ENCODE data around the gene AP1G2. TPM values are rescaled to one million over a fixed set of nuclear protein-coding genes. Genes with fewer than 3 reads are reported as not detected.

The AP1G2 gene
- total RNA-seq, 1 donor from 2014 or later = 32.6 TPM

DNA sequence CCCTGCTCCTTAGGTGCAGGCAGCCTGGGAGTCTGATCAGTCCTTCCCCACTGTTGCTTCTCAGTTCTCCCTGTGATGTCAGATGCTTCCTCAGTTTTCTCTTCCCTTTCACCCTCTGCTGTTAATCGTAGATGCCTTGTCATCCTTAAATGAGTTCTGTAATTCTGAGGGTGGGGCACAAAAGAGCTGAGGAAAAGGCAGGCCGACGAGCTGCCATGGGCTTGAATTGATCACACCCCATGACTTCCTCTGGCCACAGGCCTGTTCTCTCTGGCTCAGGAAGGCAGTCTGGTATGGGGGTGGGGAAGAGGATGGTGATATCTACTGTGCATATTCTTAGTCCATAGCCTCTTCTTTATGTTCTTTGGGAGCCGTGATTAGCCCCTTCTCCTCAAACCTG, 5.2 kb upstream of the AP1G2 start:
- peaks cover 46% of the 10 kb centered on the region for H3K27me3 Mint-ChIP-seq (ENCODE audit: unreplicated experiment)
- H3K27ac Mint-ChIP-seq (ENCODE audit: unreplicated experiment) = no peak overlapping the region
- H3K4me3 Mint-ChIP-seq (ENCODE audit: unreplicated experiment) = no peak overlapping the region
- H3K9me3 Mint-ChIP-seq (ENCODE audit: unreplicated experiment) = no peaks in the 10 kb centered on the region
- H3K36me3 Mint-ChIP-seq (ENCODE audit: unreplicated experiment) = no peaks in the 10 kb centered on the region
- peaks cover 17% of the 10 kb centered on the region for H3K4me1 Mint-ChIP-seq (ENCODE audit: unreplicated experiment)
- DNase-seq (ENCODE audit: extremely low spot score, unreplicated experiment) = no peak
- TF ChIP-seq, protein P1, sequence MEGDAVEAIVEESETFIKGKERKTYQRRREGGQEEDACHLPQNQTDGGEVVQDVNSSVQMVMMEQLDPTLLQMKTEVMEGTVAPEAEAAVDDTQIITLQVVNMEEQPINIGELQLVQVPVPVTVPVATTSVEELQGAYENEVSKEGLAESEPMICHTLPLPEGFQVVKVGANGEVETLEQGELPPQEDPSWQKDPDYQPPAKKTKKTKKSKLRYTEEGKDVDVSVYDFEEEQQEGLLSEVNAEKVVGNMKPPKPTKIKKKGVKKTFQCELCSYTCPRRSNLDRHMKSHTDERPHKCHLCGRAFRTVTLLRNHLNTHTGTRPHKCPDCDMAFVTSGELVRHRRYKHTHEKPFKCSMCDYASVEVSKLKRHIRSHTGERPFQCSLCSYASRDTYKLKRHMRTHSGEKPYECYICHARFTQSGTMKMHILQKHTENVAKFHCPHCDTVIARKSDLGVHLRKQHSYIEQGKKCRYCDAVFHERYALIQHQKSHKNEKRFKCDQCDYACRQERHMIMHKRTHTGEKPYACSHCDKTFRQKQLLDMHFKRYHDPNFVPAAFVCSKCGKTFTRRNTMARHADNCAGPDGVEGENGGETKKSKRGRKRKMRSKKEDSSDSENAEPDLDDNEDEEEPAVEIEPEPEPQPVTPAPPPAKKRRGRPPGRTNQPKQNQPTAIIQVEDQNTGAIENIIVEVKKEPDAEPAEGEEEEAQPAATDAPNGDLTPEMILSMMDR (IDR thresholded peaks at IDR 0.05) = no peak

DNA sequence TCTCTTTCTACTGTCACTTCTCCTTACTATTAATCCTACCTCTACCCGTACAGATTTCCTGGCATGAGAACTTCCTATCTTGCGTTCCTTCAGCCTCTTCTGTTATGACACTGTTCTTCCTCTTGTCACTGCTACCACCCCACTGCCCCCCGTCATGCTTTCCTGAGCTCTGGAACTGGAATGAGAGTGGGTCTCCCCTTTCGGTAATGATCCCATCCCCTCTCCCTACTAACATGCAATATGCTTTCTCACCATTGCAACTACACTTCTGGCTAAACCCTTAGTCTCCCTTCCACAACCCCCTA, 4.9 kb upstream of the AP1G2 start:
- no peaks in the 10 kb centered on the region for H3K9me3 Mint-ChIP-seq (ENCODE audit: unreplicated experiment)
- DNase-seq (ENCODE audit: extremely low spot score, unreplicated experiment) = no peak
- H3K4me3 Mint-ChIP-seq (ENCODE audit: unreplicated experiment) = no peak overlapping the region
- peaks cover 20% of the 10 kb centered on the region for H3K4me1 Mint-ChIP-seq (ENCODE audit: unreplicated experiment)
- peaks cover 45% of the 10 kb centered on the region for H3K27me3 Mint-ChIP-seq (ENCODE audit: unreplicated experiment)
- TF ChIP-seq, protein P1 (IDR thresholded peaks at IDR 0.05) = no peak
- no peak overlapping the region for H3K27ac Mint-ChIP-seq (ENCODE audit: unreplicated experiment)
- H3K36me3 Mint-ChIP-seq (ENCODE audit: unreplicated experiment) = no peaks in the 10 kb centered on the region

DNA sequence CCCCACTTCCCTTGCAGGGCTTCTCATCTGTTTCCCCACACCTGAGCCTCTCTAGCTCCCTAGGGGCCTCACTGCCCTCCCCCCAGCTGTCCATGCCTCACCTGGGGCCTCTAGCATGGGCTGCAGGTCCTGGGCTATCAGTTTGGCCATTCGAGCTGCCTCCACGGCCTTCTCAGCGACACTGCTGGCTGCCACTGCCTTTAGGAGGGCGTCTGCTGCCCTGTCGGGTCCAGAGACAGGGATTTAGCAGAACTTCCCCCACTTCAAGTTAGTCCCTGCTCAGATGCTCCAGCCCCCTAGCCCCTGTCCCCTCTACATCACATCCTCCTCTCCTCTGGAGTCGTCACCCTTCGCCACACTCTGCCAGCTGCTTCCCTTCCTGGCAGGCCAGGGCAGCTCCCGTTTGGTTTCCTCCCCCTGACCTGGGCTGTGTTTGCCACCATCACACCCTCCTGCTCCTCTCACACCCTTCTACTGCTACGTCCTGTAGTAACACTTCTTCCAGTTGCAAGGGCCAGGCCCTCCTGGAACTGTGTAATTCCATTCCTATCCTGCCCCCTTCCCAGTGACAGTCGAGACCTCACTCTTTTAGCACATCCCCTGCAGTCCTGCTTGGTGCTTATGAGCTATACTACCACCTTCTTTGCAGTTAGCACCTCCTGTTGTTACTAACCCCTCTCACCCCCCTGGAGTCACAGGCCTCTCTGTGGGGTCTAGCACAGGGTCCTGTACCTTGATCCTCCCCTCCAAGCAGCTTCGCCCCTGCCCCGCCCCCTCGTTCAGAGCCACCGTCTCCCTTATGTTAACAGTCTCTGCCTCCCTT, 4.3 kb upstream of the AP1G2 start:
- no peak overlapping the region for H3K4me3 Mint-ChIP-seq (ENCODE audit: unreplicated experiment)
- DNase-seq (ENCODE audit: extremely low spot score, unreplicated experiment) = no peak

DNA sequence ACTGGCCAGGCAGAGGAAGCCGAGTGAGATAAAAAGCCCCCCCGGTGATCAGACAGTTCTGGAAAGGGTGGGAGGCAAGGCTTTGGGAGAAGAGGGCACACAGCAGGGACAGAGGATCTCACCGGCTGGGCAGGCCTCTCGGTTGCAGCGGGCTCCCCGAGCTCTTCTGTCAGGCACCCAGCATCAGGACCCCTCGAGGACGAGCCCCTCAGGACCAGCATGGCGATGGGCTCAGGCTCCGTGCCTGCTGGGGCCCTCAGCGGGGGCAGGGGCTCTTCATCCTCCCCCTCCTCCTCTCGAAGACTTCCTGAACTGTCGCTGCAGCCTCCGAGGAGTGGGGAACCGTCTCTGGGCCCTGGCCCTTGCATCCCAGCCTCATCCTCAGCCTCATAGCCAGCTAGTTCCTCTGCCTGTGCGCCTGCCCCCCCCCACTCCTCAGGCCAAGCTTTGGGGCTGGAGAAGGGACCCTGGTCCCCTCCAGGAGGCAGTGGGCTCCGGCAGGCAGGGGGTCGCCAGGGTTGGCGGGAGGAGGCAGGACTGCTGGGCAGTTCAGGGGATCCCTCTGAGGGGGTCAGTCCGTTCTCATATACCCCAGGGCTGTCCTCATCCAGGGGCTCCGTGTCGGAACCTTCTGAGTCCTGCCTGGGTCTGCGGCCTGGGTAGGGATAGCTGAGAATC, 3.4 kb upstream of the AP1G2 start:
- H3K36me3 Mint-ChIP-seq (ENCODE audit: unreplicated experiment) = no peaks in the 10 kb centered on the region
- no peak for DNase-seq (ENCODE audit: extremely low spot score, unreplicated experiment)
- no peaks in the 10 kb centered on the region for H3K9me3 Mint-ChIP-seq (ENCODE audit: unreplicated experiment)
- H3K4me1 Mint-ChIP-seq (ENCODE audit: unreplicated experiment) = peaks cover 23% of the 10 kb centered on the region
- H3K27ac Mint-ChIP-seq (ENCODE audit: unreplicated experiment) = no peak overlapping the region
- TF ChIP-seq, protein P1 (IDR thresholded peaks at IDR 0.05) = no peak
- H3K4me3 Mint-ChIP-seq (ENCODE audit: unreplicated experiment) = no peak overlapping the region
- peaks cover 35% of the 10 kb centered on the region for H3K27me3 Mint-ChIP-seq (ENCODE audit: unreplicated experiment)

More for the DNA sequence above, 4.3 kb upstream of the AP1G2 start:
- Mint-ChIP-seq H3K9me3 (ENCODE audit: unreplicated experiment) (no peaks in the 10 kb centered on the region), H3K27me3 (ENCODE audit: unreplicated experiment) (peaks cover 42% of the 10 kb centered on the region), H3K4me1 (ENCODE audit: unreplicated experiment) (peaks cover 25% of the 10 kb centered on the region), H3K36me3 (ENCODE audit: unreplicated experiment) (no peaks in the 10 kb centered on the region), H3K27ac (ENCODE audit: unreplicated experiment) (no peak overlapping the region)
- TF ChIP-seq, protein P1 (IDR thresholded peaks at IDR 0.05) = no peak

DNA sequence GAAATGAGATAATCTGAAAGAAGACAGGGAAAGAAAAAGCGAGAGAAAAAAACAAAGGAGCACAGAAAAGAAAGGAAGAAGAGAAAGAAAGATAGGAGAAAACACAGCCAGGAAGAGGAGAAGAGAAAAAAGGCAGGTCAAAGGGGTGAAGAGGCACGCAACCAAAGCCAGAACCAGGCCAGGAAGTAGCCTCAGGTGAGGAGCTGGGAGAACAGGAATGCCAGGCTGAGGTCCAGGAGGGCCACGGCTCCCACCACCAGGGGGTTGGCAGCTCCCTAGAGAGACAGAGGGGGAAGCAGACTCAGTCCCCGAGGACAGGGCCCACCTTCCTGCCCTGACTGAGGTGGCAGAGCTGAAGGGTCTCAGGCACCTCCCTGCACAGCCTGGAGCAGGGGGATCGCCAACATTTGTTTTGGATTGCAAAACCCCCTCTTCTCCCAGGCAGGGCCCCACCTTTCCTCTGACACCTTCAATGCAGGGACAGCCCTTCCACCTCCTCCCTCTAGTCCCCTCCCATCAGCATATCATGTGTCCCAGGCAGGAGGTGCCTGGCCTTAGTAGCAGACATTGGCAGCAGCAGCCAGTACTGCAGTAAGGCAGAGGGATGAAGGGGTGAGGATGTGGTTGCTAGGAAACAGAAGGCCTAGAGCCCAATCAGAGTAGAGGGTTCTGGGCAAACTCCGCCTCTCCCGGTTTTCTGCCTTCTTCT, 2.0 kb upstream of the AP1G2 start:
- H3K4me3 Mint-ChIP-seq (ENCODE audit: unreplicated experiment) = no peak overlapping the region
- no peak for DNase-seq (ENCODE audit: extremely low spot score, unreplicated experiment)
- H3K36me3 Mint-ChIP-seq (ENCODE audit: unreplicated experiment) = no peaks in the 10 kb centered on the region
- H3K27ac Mint-ChIP-seq (ENCODE audit: unreplicated experiment) = no peak overlapping the region
- TF ChIP-seq, protein P1 (IDR thresholded peaks at IDR 0.05) = no peak
- H3K9me3 Mint-ChIP-seq (ENCODE audit: unreplicated experiment) = no peaks in the 10 kb centered on the region
- peaks cover 25% of the 10 kb centered on the region for H3K27me3 Mint-ChIP-seq (ENCODE audit: unreplicated experiment)
- H3K4me1 Mint-ChIP-seq (ENCODE audit: unreplicated experiment) = peaks cover 23% of the 10 kb centered on the region
